Tibial artery (tissue), 4 donors: ENCODE measurements around the gene ZC3H4.

Source experiments
- DNase-seq, 2 donors: peaks; one replicate each; pipeline ENCODE4 v3.0.0-alpha.2; 2019
- H3K27ac ChIP-seq, 2 donors: fragments of 200-600 bp; sonication (generic) in 1 of 2; 1 replicate in 1 of 2; 2 replicates in 1 of 2; pipeline ENCODE4 v1.5.1; 2018 to 2019; ENCODE audit warnings: mild to moderate bottlenecking in 1 of 2
- H3K27me3 ChIP-seq, 2 donors: fragments of 200-600 bp; sonication (generic) in 1 of 2; one replicate each; pipeline versions ENCODE4 v1.5.1 to v1.6.0; 2016 to 2019
- H3K36me3 ChIP-seq, 3 donors: fragments of 200-600 bp; sonication (generic) in 2 of 3; one replicate each; pipeline ENCODE4 v1.5.1; 2016 to 2019; ENCODE audit warnings: mild to moderate bottlenecking in 2 of 3
- H3K4me1 ChIP-seq, 4 donors: fragments of 200-600 bp; sonication (generic) in 2 of 4; 1 replicate in 3 of 4; 2 replicates in 1 of 4; pipeline ENCODE4 v1.5.1; 2016 to 2019
- H3K4me3 ChIP-seq, 2 donors: fragments of 200-600 bp; sonication (generic) in 1 of 2; 1 replicate in 1 of 2; 2 replicates in 1 of 2; pipeline ENCODE4 v1.5.1; 2018 to 2019; ENCODE audit warnings: mild to moderate bottlenecking in 2 of 2
- H3K9me3 ChIP-seq, 3 donors: fragments of 200-600 bp; sonication (generic) in 1 of 3; one replicate each; pipeline ENCODE4 v1.5.1; 2016 to 2019
- CTCF ChIP-seq, 2 experiments: fragments of 200-600 bp in 1 of 2; fragments of 450-650 bp in 1 of 2; IDR thresholded peaks; one replicate each; pipeline ENCODE4 v1.5.1; 2017 to 2019; ENCODE audit warnings: antibody characterized with exemption in 2 of 2, mild to moderate bottlenecking in 1 of 2, moderate library complexity in 1 of 2
- intact Hi-C: fragments of 100-400 bp; cut with DNase I; formaldehyde crosslinking; loops from one replicate; pipeline ENCODE4 v1.15.0; 2023; ENCODE audit warnings: low total_unique reads

Gene ZC3H4

GRCh38 chr19:47039239-47039874, 74.2 kb downstream of the ZC3H4 start:
- peaks cover 0 to 7% (median 0%) of the 10 kb centered on the region in 3 donors for H3K36me3 ChIP-seq
- no peak overlapping the region for H3K27ac ChIP-seq
- H3K4me1 ChIP-seq = peaks cover 0 to 14% (median 13%) of the 10 kb centered on the region in 4 donors
- H3K4me3 ChIP-seq = no peak overlapping the region
- intact Hi-C loops = no loop called here
- H3K27me3 ChIP-seq = peaks cover 0 to 3% of the 10 kb centered on the region in 2 donors
- DNase-seq = no peak
- H3K9me3 ChIP-seq = no peaks in the 10 kb centered on the region
- no peak for TF ChIP-seq CTCF (IDR thresholded peaks at IDR 0.05)

- no peak for DNase-seq
- peaks cover 0 to 8% of the 10 kb centered on the region in 2 donors for H3K27me3 ChIP-seq
- no peaks in the 10 kb centered on the region for H3K9me3 ChIP-seq
- H3K36me3 ChIP-seq = peaks cover 0 to 7% (median 0%) of the 10 kb centered on the region in 3 donors
- H3K4me1 ChIP-seq = peaks cover 0 to 14% (median 13%) of the 10 kb centered on the region in 4 donors
- intact Hi-C loops = no loop called here
- no peak overlapping the region for H3K27ac ChIP-seq
- no peak overlapping the region for H3K4me3 ChIP-seq
- TF ChIP-seq CTCF (IDR thresholded peaks at IDR 0.05) = no peak
Measured at GRCh38 chr19:47037766-47038165, 75.8 kb downstream of the ZC3H4 start.

GRCh38 chr19:47036097-47036651, 77.4 kb downstream of the ZC3H4 start:
- peak overlapping the region in 1 of 2 donors; percentile 14 for H3K27ac ChIP-seq
- no peak for DNase-seq
- H3K4me3 ChIP-seq = peak overlapping the region; percentile 44 to 52
- peaks cover 0 to 22% of the 10 kb centered on the region in 2 donors for H3K27me3 ChIP-seq
- no peaks in the 10 kb centered on the region for H3K36me3 ChIP-seq
- H3K4me1 ChIP-seq = peaks cover 0 to 14% (median 13%) of the 10 kb centered on the region in 4 donors
- H3K9me3 ChIP-seq = no peaks in the 10 kb centered on the region
- no peak for TF ChIP-seq CTCF (IDR thresholded peaks at IDR 0.05)
- intact Hi-C loops = no loop called here

- H3K36me3 ChIP-seq = no peaks in the 10 kb centered on the region
- peak; percentile 79 to 89 for DNase-seq
- H3K9me3 ChIP-seq = no peaks in the 10 kb centered on the region
- peak overlapping the region in 1 of 2 donors; percentile 14 for H3K27ac ChIP-seq
- peak overlapping the region; percentile 44 to 52 for H3K4me3 ChIP-seq
- intact Hi-C loops = no loop called here
- H3K4me1 ChIP-seq = peaks cover 0 to 14% (median 13%) of the 10 kb centered on the region in 4 donors
- TF ChIP-seq CTCF (IDR thresholded peaks at IDR 0.05) = peak; percentile 98
- H3K27me3 ChIP-seq = peaks cover 0 to 22% of the 10 kb centered on the region in 2 donors
Measured at GRCh38 chr19:47035127-47036096, 78.2 kb downstream of the ZC3H4 start.

- intact Hi-C loops = no loop called here
Measured at GRCh38 chr19:47032171-47032811, 81.3 kb downstream of the ZC3H4 start.

More at GRCh38 chr19:47032171-47032811, 81.3 kb downstream of the ZC3H4 start:
- H3K27ac ChIP-seq = no peak overlapping the region
- peak; percentile 47 to 76 for TF ChIP-seq CTCF (IDR thresholded peaks at IDR 0.05)
- no peaks in the 10 kb centered on the region for H3K9me3 ChIP-seq
- no peak overlapping the region for H3K4me3 ChIP-seq
- no peak for DNase-seq
- H3K4me1 ChIP-seq = peaks cover 0 to 14% (median 13%) of the 10 kb centered on the region in 4 donors
- H3K27me3 ChIP-seq = peaks cover 0 to 44% of the 10 kb centered on the region in 2 donors
- H3K36me3 ChIP-seq = no peaks in the 10 kb centered on the region
